HPDE6-E6E7 (cell line): Measurements from ENCODE around the gene IFI27.

ENCODE experiments used
- DNase-seq: peaks from one replicate; pipeline ENCODE4 v3.0.0; 2011; ENCODE audit warnings: missing footprints; ENCODE audit errors: extremely low spot score

Gene IFI27

DNA sequence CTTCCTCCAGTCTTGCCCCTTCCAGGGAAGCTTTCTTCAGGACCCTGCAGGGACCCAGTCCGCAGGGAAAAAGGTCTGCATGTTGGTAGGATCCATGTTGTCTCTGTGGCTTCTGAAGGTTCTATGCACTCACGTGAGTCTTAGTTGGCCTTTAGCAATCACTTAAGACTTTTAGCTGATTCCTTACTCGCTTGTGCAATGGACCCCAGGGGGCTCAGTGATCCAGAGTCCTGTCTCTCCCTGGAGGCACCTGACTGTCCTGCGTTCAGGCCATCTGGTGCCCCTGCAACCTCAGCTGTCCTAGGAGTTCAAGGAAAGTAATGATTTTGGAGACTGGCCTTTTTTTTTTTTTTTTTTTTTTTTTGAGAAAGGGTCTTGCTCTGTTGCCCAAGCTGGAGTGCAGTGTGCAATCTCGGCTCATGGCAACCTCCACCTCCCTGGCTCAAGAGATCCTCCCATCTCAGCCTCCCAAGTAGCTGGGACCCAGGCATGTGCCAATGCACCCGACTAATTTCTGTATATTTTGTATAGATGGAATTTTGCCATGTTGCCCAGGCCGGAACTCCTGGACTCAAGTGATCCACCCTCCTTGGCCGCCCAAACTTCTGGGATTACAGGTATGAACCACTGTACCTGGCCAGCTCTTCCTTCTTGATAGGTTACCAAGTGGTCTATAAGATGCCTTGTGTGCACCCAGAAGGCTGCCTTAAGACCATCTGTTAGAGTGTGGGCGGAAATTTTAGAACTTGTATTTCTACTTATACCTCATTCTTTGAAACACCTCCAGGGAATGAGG, 14.2 kb downstream of the IFI27 start:
- no peak for DNase-seq

- no peak for DNase-seq
Observed at GRCh38 chr14:94125659-94126418, 15.3 kb downstream of the IFI27 start.

DNA sequence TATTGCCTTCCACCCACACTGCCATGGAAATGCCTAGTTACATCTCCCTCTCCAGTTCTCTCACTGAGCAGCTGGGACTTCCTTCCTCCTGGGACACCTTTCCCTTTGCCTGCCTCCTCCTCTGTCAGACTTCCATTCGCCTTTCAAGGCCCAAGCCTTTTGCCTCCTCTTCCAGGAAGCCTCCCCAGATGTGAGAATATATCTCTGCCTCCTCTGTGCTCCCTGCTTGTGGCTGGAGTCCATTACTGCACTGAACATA, 15.8 kb downstream of the IFI27 start:
- DNase-seq = no peak

DNA sequence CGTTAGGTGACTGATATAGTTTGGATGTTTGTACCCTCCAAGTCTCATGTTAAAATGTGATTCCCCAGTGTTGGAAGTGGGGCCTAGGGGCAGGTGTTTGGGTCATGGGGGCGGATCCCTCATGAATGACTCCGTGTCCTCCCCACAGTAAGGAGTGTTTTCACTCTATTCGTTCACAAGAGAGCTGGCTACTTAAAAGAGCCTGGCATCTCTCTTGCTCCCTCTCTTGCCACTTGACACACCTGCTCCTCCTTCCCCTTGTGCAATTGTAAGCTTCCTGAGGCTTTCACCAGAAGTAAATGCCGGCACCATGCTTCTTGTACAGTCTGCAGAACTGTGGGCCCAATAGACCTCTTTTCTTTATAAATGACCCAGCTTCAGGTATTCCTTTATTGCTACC, 16.3 kb downstream of the IFI27 start:
- no peak for DNase-seq

- no peak for DNase-seq
Observed at GRCh38 chr14:94127330-94127729, 16.8 kb downstream of the IFI27 start.

- DNase-seq = no peak
Observed at GRCh38 chr14:94128216-94128839, 17.8 kb downstream of the IFI27 start.

DNA sequence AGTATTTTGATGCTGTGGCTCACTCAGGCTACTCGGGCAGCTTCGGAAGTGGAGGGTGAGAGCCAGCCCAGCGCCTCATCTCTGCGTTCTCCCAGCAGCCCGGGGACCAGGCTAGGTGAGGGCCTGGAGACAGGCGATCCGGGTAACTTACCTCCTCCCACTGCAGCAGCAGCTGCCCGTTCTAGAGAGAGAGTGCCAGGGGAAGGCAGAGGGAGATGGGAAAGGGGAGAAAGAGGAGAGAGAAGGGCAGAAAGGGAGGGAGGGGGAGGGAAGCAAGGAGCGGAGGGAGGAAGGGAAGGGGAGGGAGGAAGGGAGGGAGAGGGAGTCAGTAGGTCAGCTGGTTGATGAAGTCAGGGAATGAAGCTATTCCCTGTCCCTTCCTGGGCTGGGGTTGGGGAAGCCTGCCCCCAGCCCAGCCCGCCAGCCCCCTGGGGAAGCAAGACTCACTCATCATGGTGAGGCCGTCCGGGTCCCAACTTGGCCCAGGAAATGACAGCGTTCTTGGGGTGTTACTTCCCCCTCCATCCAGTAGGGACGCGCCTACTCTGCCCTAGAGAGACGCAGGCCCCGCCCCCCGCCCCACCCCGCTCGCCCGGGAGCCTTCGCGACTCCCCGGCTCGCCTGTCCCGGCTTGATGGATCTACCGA, 18.7 kb downstream of the IFI27 start, which contains the start of gene IFI27L2:
IFI27L2 (minus strand) TSS at position 494 of the 647 bp plus-strand sequence; CDS start at position 454, 40 bp downstream.
- DNase-seq = peak; percentile 89

- DNase-seq = no peak
Observed at GRCh38 chr14:94129758-94130414, 19.4 kb downstream of the IFI27 start.

GRCh38 chr14:94132285-94132887, 21.9 kb downstream of the IFI27 start:
- DNase-seq = no peak

GRCh38 chr14:94135476-94135875, 24.9 kb downstream of the IFI27 start:
- DNase-seq = no peak

DNA sequence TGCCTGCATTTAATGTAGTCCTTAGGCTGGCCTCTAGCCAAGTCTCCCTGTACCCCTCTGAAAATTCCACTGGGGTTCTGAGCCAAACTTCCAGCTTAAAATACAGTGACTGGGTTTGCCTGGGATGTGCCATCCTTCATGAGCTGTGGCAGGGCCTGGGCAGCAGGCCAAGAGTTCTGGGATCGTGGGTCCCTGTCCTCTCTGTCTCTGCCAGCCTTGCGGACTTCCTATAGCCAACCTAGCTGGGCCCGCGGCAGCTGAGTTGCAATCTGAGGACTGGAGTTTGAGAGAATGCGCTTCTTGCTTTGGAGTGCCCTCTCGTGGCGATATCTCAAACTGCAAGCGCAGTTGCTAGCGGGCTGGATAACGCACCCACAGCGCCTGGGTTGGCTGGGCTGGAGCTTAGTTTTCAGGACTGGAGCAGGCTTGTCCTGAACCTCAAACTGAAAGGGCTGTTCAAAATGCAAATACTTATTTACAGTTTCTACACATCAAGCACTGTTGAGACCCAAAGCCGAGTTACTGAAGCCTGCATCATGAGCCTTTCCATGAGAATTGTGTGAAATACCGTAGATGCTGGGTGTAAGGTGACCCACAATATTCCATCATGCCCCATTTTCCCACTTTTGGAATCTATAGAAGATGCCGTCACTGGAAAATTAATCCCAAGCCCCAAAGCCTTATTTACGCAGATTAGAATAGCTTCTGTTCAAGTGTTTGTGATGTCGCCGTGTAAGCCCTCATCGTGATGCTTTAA, 26.2 kb downstream of the IFI27 start:
- DNase-seq = peak; percentile 72

GRCh38 chr14:94138251-94138650, 27.7 kb downstream of the IFI27 start:
- no peak for DNase-seq

DNA sequence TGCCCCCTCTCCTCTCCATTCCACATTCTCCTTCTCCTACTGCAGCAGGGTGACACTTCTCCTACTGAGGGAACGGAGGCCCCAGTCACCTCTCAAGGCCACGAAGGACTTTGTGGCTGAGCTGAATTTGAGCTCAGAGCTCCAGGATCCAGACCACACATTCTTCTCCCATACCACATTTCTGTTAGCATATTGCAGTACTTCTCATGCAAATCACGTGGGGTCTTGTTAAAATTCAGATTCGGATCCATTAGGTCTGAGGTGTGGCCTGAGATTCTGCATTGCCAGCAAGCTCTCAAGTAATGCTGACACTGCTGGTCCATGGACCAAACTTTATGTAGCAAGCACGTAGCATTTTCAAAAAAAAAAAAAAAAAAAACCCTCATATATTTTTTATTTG, 28.5 kb downstream of the IFI27 start:
- DNase-seq = no peak

- no peak for DNase-seq
Observed at GRCh38 chr14:94139421-94139820, 28.9 kb downstream of the IFI27 start.

DNA sequence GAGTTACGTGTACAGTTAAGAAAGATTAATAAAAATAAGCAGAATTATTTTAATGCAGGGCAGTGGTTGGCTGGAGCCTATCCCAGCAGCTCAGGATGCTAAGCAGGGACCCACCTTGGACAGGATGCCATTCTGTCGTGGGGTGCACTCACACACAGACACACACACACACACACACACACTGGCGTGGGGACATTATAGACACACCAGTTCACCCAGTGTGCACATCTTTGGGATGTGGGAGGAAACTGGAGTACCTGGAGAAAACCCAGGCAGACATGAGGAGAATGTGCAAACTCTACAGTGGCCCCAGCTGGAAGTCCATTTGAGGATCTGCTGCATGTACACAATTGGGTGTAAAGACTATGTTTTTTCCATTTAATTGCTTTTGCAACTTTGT, 31.7 kb downstream of the IFI27 start:
- DNase-seq = no peak

GRCh38 chr14:94142836-94143235, 32.3 kb downstream of the IFI27 start:
- DNase-seq = no peak

DNA sequence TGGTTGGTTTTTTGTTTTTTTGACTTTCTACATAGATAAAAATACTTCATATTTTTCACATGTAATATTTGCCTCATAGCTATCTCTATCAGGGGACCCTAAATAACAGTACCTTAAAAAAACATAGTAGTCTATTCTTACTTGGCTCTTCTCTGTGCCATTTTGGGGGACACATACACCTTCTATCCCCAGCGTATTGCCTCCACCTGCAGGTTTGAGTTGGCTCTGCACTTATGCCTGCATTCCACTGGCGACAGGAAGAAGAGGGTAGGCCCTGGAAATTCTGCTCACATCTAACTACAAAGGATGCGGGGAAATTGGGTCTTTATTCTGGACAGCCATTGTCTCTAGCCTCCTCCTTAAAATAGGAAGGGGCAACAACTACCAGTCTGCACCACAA, 32.7 kb downstream of the IFI27 start:
- no peak for DNase-seq

DNA sequence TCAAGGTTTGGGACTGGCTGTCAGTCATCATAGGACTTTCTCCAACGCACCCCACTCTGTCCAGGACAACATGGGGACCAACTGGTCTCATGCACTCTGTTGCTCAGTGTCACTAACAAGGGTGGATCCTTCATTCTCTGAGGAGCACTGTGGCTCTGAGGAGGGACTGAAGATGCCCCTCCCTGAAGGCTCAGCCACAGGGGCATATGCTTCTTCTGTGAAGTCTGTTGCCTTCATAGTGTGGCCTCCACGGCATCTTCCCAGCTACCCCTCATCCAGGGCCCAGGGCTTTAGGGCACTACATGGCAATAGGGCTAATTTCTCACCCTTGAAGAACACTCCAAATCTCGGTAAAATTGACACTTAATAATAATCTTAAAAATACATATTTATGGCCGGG, 33.2 kb downstream of the IFI27 start:
- DNase-seq = no peak

DNA sequence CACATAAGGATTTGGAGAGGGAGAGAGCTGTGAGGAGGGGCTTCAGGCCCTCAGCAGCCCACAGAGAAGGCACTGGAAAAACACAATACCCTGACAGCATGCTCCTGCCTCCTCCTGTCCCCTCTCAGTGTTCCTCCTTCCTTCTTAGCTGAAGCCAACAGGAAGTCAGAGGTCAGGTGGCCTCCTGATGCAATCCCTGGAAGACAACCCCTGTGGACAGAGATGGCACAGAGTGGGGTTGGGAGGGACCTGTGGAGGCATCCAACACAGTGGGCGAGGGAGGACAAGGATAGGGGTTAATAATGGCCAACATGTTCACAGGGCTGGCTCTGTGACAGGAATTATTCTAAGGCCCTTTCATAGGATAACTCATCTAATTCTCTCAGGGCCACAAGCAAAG, 34.2 kb downstream of the IFI27 start:
- no peak for DNase-seq

GRCh38 chr14:94145902-94146527, 35.5 kb downstream of the IFI27 start:
- no peak for DNase-seq
